HG03521 (cell line): Measurements from ENCODE around the gene RAB11FIP5.
A peak's percentile ranks its signal among the peaks of the same experiment; 100 is the strongest.

Experiments
- ATAC-seq: cut with Tn5 transposase; IDR thresholded peaks from one replicate; pipeline ENCODE4 v1.9.1; 2021; ENCODE audit warnings: mild to moderate bottlenecking, moderate library complexity; ENCODE audit not compliant: unreplicated experiment

RAB11FIP5 gene

GRCh38 chr2:73088211-73088610 is 24.5 kb downstream of the RAB11FIP5 start:
- no peak for ATAC-seq

GRCh38 chr2:73087311-73087710 is 25.4 kb downstream of the RAB11FIP5 start:
- ATAC-seq, result no peak

- peak; percentile 86 for ATAC-seq
These were observed 27.1 kb downstream of the RAB11FIP5 start for GRCh38 chr2:73085691-73086090.

GRCh38 chr2:73084971-73085370 is 27.8 kb downstream of the RAB11FIP5 start:
- ATAC-seq, result no peak

- ATAC-seq, result no peak
These were observed 28.6 kb downstream of the RAB11FIP5 start for GRCh38 chr2:73083886-73084800.

- ATAC-seq, result no peak
These were observed 30.0 kb downstream of the RAB11FIP5 start for GRCh38 chr2:73082523-73083410.

GRCh38 chr2:73081181-73081671 is 31.5 kb downstream of the RAB11FIP5 start:
- ATAC-seq, result no peak

- no peak for ATAC-seq
These were observed 32.2 kb downstream of the RAB11FIP5 start for GRCh38 chr2:73080321-73081131.

- ATAC-seq, result no peak
These were observed 33.1 kb downstream of the RAB11FIP5 start for GRCh38 chr2:73079636-73080035.

- no peak for ATAC-seq
These were observed 34.0 kb downstream of the RAB11FIP5 start for GRCh38 chr2:73078457-73079411.

- no peak for ATAC-seq
These were observed 35.3 kb downstream of the RAB11FIP5 start for GRCh38 chr2:73077424-73077795.

- ATAC-seq, result no peak
These were observed 35.9 kb downstream of the RAB11FIP5 start for GRCh38 chr2:73076701-73077423.

- ATAC-seq, result no peak
These were observed 37.0 kb downstream of the RAB11FIP5 start for GRCh38 chr2:73075477-73076373.

GRCh38 chr2:73074110-73075069 is 38.4 kb downstream of the RAB11FIP5 start:
- ATAC-seq, result no peak

- no peak for ATAC-seq
These were observed 40.3 kb downstream of the RAB11FIP5 start for GRCh38 chr2:73072416-73072815.

GRCh38 chr2:73072129-73072395 is 40.7 kb downstream of the RAB11FIP5 start:
- peak; percentile 10 for ATAC-seq
